Erythroblast (primary cell): ENCODE results near the gene DNER.

Source experiments
- GATA1 ChIP-seq: IDR thresholded peaks from 2 replicates; pipeline ENCODE4 v1.6.1; 2011; ENCODE audit warnings: low read depth, mild to moderate bottlenecking, control low read depth, low read length, moderate library complexity
- POLR2A ChIP-seq: IDR thresholded peaks from 2 replicates; pipeline ENCODE4 v1.6.1; 2011; ENCODE audit warnings: mild to moderate bottlenecking, low read length

DNA sequence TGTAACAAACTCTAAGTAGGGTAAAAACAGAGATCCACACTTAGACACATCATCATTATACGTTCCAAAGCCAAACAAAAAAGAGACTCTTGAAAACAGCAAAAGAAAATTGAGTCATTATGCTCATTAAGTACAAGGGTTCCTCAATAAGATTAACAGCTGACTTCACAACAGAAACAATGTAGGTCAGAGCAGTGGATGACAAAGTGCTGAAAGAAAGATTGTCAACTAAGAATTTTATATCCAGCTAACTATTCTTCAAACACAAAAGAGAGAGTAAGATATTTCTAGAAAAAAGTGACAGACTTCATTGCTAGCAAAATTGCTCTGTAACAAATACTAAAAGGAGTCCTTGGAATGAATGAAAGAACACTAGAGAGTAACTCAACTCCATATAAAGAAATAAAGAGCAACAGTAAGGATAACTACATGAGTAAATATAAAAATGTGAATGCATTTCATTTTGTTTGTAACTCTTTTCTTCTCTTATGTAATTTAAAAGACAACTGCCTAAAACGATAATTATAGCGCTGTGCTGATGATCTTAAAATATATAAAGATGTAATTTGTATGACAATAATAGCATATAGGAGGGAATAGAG lies 23.8 kb upstream of the DNER start:
- TF ChIP-seq POLR2A: no peak
- TF ChIP-seq GATA1: no peak
